Neutrophil (primary cell): ENCODE results near the gene LMF1.

Source experiments
- H3K27ac ChIP-seq: fragments of 200-600 bp; sonication (generic); 2 replicates; pipeline ENCODE4 v1.5.1; 2016; ENCODE audit warnings: mild to moderate bottlenecking, moderate library complexity
- H3K27me3 ChIP-seq: fragments of 200-600 bp; sonication (generic); 2 replicates; pipeline ENCODE4 v1.6.0; 2016; ENCODE audit warnings: mild to moderate bottlenecking
- H3K36me3 ChIP-seq: fragments of 200-600 bp; sonication (generic); 2 replicates; pipeline ENCODE4 v1.5.1; 2017
- H3K4me1 ChIP-seq, 2 experiments: fragments of 200-600 bp in 1 of 2; sonication (generic) in 1 of 2; 1 replicate in 1 of 2; 2 replicates in 1 of 2; pipeline versions ENCODE4 v1.5.1 to v1.6.1; 2013 to 2016; ENCODE audit warnings: low read depth in 1 of 2, low read length in 1 of 2, mild to moderate bottlenecking in 1 of 2, moderate library complexity in 1 of 2; ENCODE audit not compliant: control insufficient read depth in 1 of 2, insufficient read depth in 1 of 2
- H3K4me3 ChIP-seq, 2 experiments: fragments of 200-600 bp in 1 of 2; sonication (generic) in 1 of 2; 1 replicate in 1 of 2; 2 replicates in 1 of 2; pipeline ENCODE4 v1.5.1; 2013 to 2016; ENCODE audit warnings: low read depth in 1 of 2, low read length in 1 of 2, mild to moderate bottlenecking in 1 of 2, moderate library complexity in 1 of 2
- H3K9me3 ChIP-seq: fragments of 200-600 bp; sonication (generic); 2 replicates; pipeline ENCODE4 v1.5.1; 2016
- TF ChIP-seq, protein P1 (sequence below): fragments of 200-600 bp; sonication (generic); IDR thresholded peaks from 2 replicates; pipeline ENCODE4 v1.5.1; 2016; ENCODE audit warnings: antibody characterized with exemption

Gene LMF1

DNA sequence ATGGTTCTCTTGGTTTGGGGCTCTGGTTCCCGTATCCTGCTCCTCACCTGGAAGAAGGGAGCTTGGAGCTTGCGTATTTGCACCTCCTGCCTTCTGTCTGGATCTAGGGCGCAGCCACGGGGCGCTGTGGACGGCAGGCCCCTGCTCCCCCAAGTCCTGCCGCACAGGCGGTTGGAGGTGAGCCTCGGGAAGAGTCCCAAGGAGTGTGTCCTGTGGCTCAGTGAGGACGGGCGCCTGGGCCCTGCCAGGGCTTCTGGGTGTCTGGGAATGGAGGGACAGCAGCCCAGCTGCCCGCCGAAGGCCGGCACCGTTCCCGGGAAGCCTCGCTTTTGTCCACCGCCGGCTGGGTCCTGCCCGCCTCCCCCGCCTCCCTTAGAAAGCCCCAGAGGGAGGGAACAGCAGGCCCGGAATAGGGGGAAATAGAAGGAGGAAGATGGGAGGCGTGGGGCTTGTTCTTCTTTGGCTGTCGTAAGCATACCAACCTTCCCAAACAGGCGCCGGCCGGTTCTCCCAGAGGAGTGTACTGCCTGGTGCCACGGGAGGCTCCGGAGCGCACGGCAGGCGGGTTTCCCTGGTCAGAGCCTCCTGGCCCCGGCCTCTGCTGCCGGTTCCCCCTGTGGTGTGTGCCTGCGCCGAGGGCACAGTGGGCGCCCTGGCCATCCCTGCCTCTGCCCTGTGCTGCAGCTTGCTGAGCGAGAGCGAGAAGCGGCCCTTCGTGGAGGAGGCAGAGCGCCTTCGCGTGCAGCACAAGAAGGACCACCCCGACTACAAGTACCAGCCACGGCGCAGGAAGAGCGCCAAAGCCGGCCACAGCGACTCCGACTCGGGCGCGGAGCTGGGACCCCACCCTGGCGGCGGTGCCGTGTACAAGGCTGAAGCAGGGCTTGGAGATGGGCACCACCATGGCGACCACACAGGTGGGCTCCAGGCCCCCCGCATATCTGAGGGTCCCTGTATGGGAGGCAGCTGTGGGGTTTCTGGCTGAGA is 12.6 kb upstream of the LMF1 start:
- H3K9me3 ChIP-seq, result no peaks in the 10 kb centered on the region
- TF ChIP-seq, protein P1, sequence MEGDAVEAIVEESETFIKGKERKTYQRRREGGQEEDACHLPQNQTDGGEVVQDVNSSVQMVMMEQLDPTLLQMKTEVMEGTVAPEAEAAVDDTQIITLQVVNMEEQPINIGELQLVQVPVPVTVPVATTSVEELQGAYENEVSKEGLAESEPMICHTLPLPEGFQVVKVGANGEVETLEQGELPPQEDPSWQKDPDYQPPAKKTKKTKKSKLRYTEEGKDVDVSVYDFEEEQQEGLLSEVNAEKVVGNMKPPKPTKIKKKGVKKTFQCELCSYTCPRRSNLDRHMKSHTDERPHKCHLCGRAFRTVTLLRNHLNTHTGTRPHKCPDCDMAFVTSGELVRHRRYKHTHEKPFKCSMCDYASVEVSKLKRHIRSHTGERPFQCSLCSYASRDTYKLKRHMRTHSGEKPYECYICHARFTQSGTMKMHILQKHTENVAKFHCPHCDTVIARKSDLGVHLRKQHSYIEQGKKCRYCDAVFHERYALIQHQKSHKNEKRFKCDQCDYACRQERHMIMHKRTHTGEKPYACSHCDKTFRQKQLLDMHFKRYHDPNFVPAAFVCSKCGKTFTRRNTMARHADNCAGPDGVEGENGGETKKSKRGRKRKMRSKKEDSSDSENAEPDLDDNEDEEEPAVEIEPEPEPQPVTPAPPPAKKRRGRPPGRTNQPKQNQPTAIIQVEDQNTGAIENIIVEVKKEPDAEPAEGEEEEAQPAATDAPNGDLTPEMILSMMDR, result no peak
- H3K4me3 ChIP-seq, result no peak overlapping the region
- H3K27me3 ChIP-seq, result peaks cover 83% of the 10 kb centered on the region
- no peak overlapping the region for H3K27ac ChIP-seq
- H3K36me3 ChIP-seq, result no peaks in the 10 kb centered on the region
- peaks cover 0 to 8% of the 10 kb centered on the region in 2 experiments for H3K4me1 ChIP-seq

DNA sequence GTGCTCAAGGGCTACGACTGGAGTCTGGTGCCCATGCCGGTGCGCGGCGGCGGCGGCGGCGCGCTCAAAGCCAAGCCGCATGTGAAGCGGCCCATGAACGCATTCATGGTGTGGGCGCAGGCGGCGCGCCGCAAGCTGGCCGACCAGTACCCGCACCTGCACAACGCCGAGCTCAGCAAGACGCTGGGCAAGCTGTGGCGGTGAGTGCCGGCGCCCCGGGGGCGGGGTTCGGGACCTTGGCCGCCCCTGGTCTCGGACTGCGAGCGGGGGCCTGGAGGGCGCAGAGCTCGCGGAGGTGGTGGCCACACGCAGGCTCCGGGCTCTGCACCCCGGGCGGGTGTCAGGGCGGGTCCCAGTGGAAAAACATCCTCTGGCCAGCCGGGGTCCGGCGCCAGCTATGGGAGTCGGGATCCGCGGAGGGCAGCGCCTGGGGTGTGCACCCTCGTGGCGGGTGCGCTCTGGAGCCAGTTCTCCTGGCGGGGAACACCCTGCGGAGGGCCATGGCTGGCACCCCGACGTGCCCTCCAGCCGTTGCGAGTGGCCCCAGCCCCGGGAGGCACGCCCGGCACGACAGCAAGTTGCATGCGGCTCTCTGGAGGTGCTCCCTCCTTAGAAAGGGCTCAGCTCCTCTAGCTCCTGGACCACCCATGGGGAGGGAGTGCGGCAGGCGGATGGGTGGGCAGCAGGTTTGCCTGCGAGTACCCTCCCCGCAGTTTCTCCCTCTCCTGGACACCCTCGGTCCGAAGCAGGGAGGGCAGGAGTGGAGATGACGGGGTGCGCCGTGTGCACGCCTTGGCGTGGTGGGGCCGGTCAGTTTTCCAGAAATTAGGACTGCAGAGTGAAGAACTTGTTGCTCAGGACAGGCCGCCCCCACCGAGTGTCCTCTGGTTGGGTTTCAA is 11.6 kb upstream of the LMF1 start:
- Histone ChIP-seq H3K36me3 (no peaks in the 10 kb centered on the region), H3K27me3 (peaks cover 84% of the 10 kb centered on the region), H3K4me1 (peaks cover 0 to 8% of the 10 kb centered on the region in 2 experiments), H3K9me3 (no peaks in the 10 kb centered on the region), H3K4me3 (no peak overlapping the region), H3K27ac (no peak overlapping the region)
- TF ChIP-seq, protein P1, result no peak

- Histone ChIP-seq H3K4me3 (no peak within 1 kb of the TSS), H3K9me3 (no peaks in the 10 kb centered on the region), H3K27ac (no peak within 1 kb of the TSS), H3K27me3 (peaks cover 91% of the 10 kb centered on the region), H3K36me3 (no peaks in the 10 kb centered on the region), H3K4me1 (peaks cover 0 to 8% of the 10 kb centered on the region in 2 experiments)
- TF ChIP-seq, protein P1, result no peak
These were observed 10.9 kb upstream of the LMF1 start, which contains the start of gene SOX8 for GRCh38 chr16:981695-982144. TSS of gene SOX8 (plus strand) at chr16:981770. CDS start at chr16:981923, 153 bp downstream.

DNA sequence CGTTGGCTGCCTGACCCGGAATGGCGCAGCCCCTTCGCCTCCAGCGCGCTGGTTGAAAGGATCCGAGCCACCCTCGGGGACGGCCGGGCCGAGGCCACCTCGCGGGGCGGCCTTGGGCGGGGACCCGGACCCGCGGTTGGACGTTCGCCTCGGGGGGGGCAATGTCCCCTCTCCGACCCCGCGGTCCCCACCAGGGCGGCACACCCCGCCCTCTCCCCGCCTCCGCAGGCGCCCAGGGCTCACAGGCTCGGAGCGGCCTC is 9.7 kb upstream of the LMF1 start:
- TF ChIP-seq, protein P1, result no peak
- Histone ChIP-seq H3K27me3 (peaks cover 100% of the 10 kb centered on the region), H3K9me3 (no peaks in the 10 kb centered on the region), H3K4me3 (no peak overlapping the region), H3K36me3 (no peaks in the 10 kb centered on the region), H3K4me1 (peaks cover 0 to 8% of the 10 kb centered on the region in 2 experiments), H3K27ac (no peak overlapping the region)

DNA sequence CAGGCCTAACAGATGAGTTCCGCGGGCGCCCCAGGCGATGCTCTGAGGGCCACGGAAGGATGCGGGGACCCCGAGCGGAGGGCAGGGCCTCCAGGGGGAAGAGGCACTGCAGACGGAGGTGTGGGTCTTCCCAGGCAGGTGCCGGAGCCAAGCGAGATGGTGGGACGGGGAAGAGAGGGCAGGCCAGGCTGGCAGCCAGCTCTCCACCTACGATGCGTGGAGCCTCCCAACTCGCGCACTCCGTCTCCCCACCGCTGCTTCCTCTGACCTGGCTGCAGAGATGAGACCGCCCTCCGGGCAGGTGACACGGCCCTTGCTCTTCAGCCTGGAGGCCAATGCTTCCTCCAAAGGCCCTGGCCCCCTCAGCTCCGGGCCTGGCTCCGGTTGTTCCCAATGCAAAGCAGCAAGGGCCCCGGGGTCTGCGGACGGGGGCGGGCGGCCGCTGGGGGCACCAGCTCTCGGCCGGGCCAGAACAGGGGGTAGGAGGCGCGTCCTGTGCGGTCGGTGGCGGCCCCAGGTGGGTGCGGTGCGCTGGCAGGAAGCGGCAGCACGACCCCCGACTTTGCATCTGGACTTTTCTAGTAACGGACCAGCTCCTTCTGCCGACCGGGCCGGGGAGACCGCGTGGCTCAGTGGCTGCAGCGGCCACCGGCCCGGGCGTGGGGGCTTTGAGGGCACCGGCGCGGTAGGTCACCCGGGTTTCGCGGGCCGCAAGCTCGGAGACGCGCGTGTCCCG is 9.2 kb upstream of the LMF1 start:
- TF ChIP-seq, protein P1, result no peak
- no peak overlapping the region for H3K27ac ChIP-seq
- H3K4me1 ChIP-seq, result peaks cover 0 to 8% of the 10 kb centered on the region in 2 experiments
- H3K9me3 ChIP-seq, result no peaks in the 10 kb centered on the region
- peaks cover 100% of the 10 kb centered on the region for H3K27me3 ChIP-seq
- H3K36me3 ChIP-seq, result no peaks in the 10 kb centered on the region
- no peak overlapping the region for H3K4me3 ChIP-seq
